Rectal smooth muscle tissue (tissue), 1 donor: Measurements from ENCODE around the gene GLI3.
A peak's percentile ranks its signal among the peaks of the same experiment; 100 is the strongest.

Experiments used
- H3K27ac ChIP-seq: one replicate; pipeline ENCODE4 v1.7.0; 2013; ENCODE audit warnings: low read depth, low read length, inconsistent platforms
- H3K27me3 ChIP-seq: one replicate; pipeline ENCODE4 v1.7.0; 2013; ENCODE audit warnings: low read length; ENCODE audit not compliant: control insufficient read depth, insufficient read depth
- H3K36me3 ChIP-seq: one replicate; pipeline ENCODE4 v1.7.0; 2013; ENCODE audit warnings: low read length; ENCODE audit not compliant: control insufficient read depth, insufficient read depth
- H3K4me1 ChIP-seq: one replicate; pipeline ENCODE4 v1.7.0; 2013; ENCODE audit warnings: low read length; ENCODE audit not compliant: control insufficient read depth, insufficient read depth
- H3K4me3 ChIP-seq: one replicate; pipeline ENCODE4 v1.7.0; 2013; ENCODE audit warnings: low read length
- H3K9ac ChIP-seq: one replicate; pipeline ENCODE4 v1.7.0; 2013; ENCODE audit warnings: low read length

Gene GLI3

DNA sequence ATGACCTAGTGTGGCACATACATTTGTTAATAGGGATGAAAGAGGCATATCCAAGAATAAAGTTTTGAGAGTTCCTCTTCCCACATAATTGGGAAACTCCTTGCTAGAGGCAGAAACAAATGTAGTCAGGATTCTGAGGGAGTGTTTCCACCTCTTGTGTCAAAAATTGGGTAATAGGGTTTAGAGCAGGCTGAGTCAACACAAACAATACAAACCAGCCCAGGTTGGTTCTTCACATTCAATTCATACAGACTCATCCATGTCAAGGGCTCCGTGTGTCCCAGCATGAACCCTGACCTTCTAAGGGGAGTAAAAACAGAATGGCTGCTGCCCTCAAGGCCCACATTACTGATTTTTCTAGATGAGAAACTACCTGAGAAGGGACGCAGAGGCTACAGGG lies 75.3 kb downstream of the GLI3 start:
- Histone ChIP-seq H3K9ac (no peak overlapping the region), H3K27ac (no peak overlapping the region), H3K4me1 (peaks cover 8% of the 10 kb centered on the region), H3K36me3 (no peaks in the 10 kb centered on the region), H3K4me3 (no peak overlapping the region), H3K27me3 (no peaks in the 10 kb centered on the region)

- H3K9ac ChIP-seq = no peak overlapping the region
- no peaks in the 10 kb centered on the region for H3K36me3 ChIP-seq
- H3K27ac ChIP-seq = no peak overlapping the region
- H3K4me1 ChIP-seq = peaks cover 8% of the 10 kb centered on the region
- no peaks in the 10 kb centered on the region for H3K27me3 ChIP-seq
- H3K4me3 ChIP-seq = no peak overlapping the region
These were observed 75.9 kb downstream of the GLI3 start for GRCh38 chr7:42161110-42161509.

DNA sequence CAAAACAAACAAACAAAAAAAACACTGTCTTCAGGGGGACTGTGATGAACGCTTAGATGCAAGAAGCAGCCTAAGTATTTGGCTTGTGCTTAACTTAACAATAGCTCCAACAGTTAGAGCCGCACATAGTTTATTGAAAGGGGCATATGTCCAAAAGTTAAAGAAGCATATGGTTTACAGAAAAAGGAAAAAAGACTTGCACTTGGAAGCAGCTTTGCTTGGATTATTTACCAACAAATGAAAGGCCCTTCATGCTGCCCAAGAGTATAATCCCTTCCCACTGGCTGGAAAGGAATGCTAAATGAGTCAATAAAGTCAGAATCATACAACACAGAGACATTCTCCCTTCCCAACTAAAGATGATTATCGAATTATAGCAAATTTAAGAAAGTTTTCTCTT lies 77.9 kb downstream of the GLI3 start:
- no peak overlapping the region for H3K4me3 ChIP-seq
- H3K36me3 ChIP-seq = no peaks in the 10 kb centered on the region
- H3K4me1 ChIP-seq = peaks cover 11% of the 10 kb centered on the region
- no peak overlapping the region for H3K9ac ChIP-seq
- no peak overlapping the region for H3K27ac ChIP-seq
- H3K27me3 ChIP-seq = no peaks in the 10 kb centered on the region

DNA sequence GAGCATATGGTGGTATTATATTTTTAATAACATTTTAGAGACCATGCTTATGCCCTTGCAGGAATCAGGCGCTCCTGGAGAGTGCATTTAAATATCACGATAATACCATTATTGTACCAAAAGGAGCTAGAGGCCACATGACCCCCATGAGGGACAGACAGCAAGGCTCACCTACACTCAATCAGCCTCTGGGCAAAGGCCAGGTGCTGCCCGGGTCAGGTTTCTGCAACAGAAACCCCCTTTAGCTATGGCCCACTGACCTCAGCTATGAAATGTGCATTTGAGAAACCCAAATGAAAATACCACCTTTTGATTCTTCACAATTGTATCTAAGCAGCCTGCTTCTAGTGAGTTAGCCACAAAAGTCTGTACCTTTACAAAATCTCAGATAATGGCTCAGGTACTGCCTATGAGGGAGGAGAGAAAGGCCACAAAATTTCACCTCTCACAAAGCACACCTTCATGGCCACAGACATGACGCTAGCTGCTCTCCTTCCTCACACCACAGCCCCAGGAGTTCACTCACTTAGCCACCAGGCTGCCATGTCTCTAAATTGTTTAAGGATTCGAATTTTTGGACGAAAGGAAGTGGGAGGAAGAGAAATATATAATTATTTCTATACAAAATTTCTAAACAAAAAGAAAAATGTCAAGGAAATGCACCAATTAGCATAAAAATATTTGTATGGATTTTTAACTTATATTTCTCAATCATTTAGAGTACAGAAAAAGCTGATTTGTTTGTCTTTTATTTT lies 79.9 kb downstream of the GLI3 start:
- no peaks in the 10 kb centered on the region for H3K36me3 ChIP-seq
- no peak overlapping the region for H3K4me3 ChIP-seq
- H3K9ac ChIP-seq = no peak overlapping the region
- peaks cover 13% of the 10 kb centered on the region for H3K4me1 ChIP-seq
- H3K27me3 ChIP-seq = no peaks in the 10 kb centered on the region
- no peak overlapping the region for H3K27ac ChIP-seq

DNA sequence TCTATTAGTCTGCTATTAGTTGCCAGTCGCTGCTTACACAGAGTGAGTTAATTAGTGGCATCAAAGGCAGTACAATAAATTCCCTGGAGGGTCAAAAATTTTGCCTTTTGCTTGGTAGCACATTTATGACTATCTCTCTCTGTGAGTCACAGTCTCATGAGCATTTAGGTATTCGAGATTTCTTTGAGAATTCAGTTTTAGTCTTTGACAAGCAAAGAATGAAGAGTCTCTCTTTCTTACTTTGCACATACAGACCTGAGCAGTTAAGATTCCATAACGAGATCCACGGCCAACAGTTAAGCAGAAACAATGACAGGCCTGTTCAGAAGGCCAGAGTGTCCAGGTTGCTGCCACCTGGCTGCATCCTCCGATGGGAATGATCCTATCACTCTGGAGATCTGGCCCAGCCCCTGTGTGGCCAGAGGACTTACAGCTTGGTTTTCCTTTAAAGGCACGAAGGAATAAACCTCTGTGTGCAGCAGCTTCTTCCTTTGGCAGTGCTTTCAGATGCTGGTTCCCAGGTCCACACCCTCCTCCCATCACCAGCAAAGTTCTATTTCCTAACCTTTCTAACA lies 80.6 kb downstream of the GLI3 start:
- no peaks in the 10 kb centered on the region for H3K27me3 ChIP-seq
- no peak overlapping the region for H3K27ac ChIP-seq
- no peaks in the 10 kb centered on the region for H3K36me3 ChIP-seq
- peaks cover 17% of the 10 kb centered on the region for H3K4me1 ChIP-seq
- H3K4me3 ChIP-seq = no peak overlapping the region
- no peak overlapping the region for H3K9ac ChIP-seq

GRCh38 chr7:42155584-42156290 lies 81.3 kb downstream of the GLI3 start:
- Histone ChIP-seq H3K27me3 (no peaks in the 10 kb centered on the region), H3K4me1 (peaks cover 21% of the 10 kb centered on the region)

GRCh38 chr7:42154173-42154572 lies 82.8 kb downstream of the GLI3 start:
- no peak overlapping the region for H3K9ac ChIP-seq
- peaks cover 21% of the 10 kb centered on the region for H3K4me1 ChIP-seq
- no peaks in the 10 kb centered on the region for H3K36me3 ChIP-seq
- no peaks in the 10 kb centered on the region for H3K27me3 ChIP-seq
- H3K27ac ChIP-seq = no peak overlapping the region
- H3K4me3 ChIP-seq = no peak overlapping the region

More at GRCh38 chr7:42155584-42156290, 81.3 kb downstream of the GLI3 start:
- no peak overlapping the region for H3K27ac ChIP-seq
- no peaks in the 10 kb centered on the region for H3K36me3 ChIP-seq
- H3K9ac ChIP-seq = no peak overlapping the region
- no peak overlapping the region for H3K4me3 ChIP-seq

GRCh38 chr7:42152329-42153205 lies 84.4 kb downstream of the GLI3 start:
- H3K4me1 ChIP-seq = peaks cover 18% of the 10 kb centered on the region
- no peak overlapping the region for H3K9ac ChIP-seq
- H3K27ac ChIP-seq = peak overlapping the region; percentile 6
- H3K36me3 ChIP-seq = no peaks in the 10 kb centered on the region
- no peaks in the 10 kb centered on the region for H3K27me3 ChIP-seq
- H3K4me3 ChIP-seq = no peak overlapping the region

DNA sequence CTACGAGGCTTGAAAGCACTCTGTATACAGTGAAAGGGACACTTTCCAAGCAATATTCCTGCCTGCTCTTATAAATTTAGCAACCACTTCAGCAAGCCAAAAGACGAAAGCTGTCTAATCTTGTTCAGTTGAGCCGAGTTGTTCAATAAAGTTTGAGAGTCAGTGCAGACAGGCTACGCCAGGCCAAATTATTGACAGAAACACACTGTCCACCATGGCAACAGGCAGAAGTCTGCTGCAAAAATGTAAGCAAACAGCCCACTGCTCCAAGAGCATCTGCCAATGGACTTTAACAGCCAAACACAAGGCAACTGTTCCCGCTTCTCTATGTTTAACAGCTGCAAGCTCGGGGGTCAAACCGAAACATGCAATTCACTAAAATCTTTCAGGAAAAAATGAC lies 85.7 kb downstream of the GLI3 start:
- H3K9ac ChIP-seq = no peak overlapping the region
- no peak overlapping the region for H3K4me3 ChIP-seq

DNA sequence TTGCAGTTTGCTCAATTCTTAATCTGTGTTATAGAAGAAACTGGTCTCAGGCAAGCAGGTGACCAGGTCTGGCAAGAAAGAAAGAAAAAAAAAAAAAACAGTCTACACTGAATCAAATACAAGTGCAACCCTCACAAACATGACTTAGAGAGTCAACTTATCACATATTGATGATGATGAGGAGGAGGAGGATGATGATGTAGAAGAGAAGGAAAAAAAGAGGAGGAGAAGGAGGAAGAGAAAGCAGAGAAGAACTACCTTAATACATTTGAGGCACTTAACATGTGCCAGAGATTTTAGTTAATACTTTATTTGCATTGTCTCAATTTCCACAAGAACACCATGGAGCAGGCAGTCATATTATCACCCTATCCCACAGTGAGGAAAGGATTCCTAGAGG lies 91.5 kb downstream of the GLI3 start:
- peaks cover 10% of the 10 kb centered on the region for H3K4me1 ChIP-seq
- H3K9ac ChIP-seq = no peak overlapping the region
- no peaks in the 10 kb centered on the region for H3K36me3 ChIP-seq
- H3K27ac ChIP-seq = no peak overlapping the region
- H3K4me3 ChIP-seq = no peak overlapping the region
- no peaks in the 10 kb centered on the region for H3K27me3 ChIP-seq

More for the DNA sequence above, 85.7 kb downstream of the GLI3 start:
- Histone ChIP-seq H3K27ac (no peak overlapping the region), H3K4me1 (peaks cover 18% of the 10 kb centered on the region), H3K36me3 (no peaks in the 10 kb centered on the region), H3K27me3 (no peaks in the 10 kb centered on the region)

DNA sequence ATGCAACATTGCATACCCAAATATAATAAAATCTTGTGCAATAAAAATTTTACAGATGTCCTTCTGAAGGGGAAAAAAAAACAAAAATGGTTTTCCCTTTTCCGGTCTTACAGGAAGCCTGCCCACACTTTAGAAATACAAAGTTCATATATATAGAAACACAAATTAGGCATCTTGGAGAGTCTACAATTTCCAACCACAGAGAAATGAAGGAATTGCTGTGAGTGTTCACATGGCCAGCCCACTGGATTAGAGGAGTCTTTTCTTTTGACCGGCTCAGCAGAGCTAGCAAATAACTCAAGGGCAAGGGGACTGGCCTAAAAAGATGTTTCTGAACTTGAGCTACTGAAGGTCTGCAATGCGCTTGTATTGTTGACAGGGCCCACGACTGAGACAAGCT lies 92.4 kb downstream of the GLI3 start:
- Histone ChIP-seq H3K36me3 (no peaks in the 10 kb centered on the region), H3K27ac (no peak overlapping the region), H3K27me3 (no peaks in the 10 kb centered on the region), H3K4me1 (peaks cover 9% of the 10 kb centered on the region), H3K4me3 (no peak overlapping the region), H3K9ac (no peak overlapping the region)
